ENCODE measurements around the gene GSTO2.

The GSTO2 gene

DNA sequence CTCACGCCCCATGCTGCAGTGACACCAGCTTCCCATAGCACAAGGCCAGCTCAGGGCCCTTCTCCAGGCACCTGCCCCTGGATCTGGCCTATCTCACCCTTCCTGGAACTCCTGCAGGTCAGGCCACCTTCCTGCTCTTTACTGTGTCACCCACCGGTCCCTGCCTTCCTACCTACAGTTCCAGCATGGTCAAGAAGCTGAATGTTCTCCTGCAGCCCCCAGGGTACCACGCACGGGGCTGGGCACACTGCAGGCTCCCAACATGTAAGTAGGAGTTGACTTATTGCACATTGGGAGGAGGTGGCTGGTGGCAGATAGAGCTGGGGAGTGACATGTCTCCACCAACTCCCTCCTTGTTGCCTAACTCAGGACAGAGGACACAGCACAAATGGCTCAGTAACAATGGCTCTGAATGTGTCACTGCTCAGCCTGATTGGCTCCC, 54.8 kb downstream of the GSTO2 start:
- TF ChIP-seq, protein P1, sequence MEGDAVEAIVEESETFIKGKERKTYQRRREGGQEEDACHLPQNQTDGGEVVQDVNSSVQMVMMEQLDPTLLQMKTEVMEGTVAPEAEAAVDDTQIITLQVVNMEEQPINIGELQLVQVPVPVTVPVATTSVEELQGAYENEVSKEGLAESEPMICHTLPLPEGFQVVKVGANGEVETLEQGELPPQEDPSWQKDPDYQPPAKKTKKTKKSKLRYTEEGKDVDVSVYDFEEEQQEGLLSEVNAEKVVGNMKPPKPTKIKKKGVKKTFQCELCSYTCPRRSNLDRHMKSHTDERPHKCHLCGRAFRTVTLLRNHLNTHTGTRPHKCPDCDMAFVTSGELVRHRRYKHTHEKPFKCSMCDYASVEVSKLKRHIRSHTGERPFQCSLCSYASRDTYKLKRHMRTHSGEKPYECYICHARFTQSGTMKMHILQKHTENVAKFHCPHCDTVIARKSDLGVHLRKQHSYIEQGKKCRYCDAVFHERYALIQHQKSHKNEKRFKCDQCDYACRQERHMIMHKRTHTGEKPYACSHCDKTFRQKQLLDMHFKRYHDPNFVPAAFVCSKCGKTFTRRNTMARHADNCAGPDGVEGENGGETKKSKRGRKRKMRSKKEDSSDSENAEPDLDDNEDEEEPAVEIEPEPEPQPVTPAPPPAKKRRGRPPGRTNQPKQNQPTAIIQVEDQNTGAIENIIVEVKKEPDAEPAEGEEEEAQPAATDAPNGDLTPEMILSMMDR (IDR thresholded peaks at IDR 0.05; ENCODE audit: extremely low read depth, insufficient read depth, missing control alignments): no peak
- no peak for DNase-seq (ENCODE audit: low spot score)
- in situ Hi-C loops (cut with MboI; ENCODE audit: low pct_unique_long_range_greater_than_20kb, low sequenced_read_pairs, unreplicated experiment): no loop called here

DNA sequence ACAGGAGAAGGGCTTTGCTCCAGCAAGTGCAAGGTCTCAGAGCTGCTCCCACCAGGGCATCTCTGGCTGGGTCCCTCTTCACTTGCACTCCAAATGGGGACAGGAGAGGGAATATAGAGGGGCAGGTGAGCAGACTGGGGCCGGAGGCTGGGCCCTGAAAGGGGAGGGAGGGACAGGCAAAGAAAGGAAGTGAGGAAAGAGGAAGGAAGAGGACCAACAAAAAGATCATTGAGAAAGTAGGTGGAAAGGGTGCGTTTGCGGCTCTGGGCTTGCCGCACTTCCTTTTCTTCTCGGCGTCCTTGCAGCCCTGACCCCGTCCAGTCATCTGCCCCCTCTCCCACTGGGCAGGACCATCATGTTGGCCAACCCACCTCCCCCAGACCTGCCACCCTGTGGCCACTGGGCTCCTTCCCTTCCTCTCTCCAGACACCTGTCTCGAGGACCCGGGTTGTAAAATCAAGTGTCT, 55.3 kb downstream of the GSTO2 start:
- no peak for DNase-seq (ENCODE audit: low spot score)
- TF ChIP-seq, protein P1 (IDR thresholded peaks at IDR 0.05; ENCODE audit: extremely low read depth, insufficient read depth, missing control alignments): no peak
- in situ Hi-C loops (cut with MboI; ENCODE audit: low pct_unique_long_range_greater_than_20kb, low sequenced_read_pairs, unreplicated experiment): no loop called here

DNA sequence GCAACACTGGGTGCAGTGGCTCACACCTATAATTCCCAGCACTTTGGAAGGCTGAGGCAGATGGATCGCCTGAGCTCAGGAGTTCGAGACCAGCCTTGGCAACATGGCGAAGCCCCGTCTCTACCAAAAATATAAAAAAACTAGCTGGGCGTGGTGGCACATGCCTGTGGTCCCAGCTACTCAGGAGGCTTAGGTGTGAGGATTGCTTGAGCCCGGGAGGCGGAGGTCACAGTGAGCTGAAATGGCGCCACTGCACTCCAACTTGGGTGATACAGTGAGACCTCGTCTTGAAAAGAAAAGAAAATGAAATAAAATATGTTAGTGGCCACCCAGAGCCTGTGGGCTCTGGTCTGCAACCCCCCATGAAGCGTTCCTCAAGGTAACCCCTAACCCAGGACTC, 55.9 kb downstream of the GSTO2 start:
- TF ChIP-seq, protein P1 (IDR thresholded peaks at IDR 0.05; ENCODE audit: extremely low read depth, insufficient read depth, missing control alignments): no peak
- in situ Hi-C loops (cut with MboI; ENCODE audit: low pct_unique_long_range_greater_than_20kb, low sequenced_read_pairs, unreplicated experiment): no loop called here
- DNase-seq (ENCODE audit: low spot score): no peak

DNA sequence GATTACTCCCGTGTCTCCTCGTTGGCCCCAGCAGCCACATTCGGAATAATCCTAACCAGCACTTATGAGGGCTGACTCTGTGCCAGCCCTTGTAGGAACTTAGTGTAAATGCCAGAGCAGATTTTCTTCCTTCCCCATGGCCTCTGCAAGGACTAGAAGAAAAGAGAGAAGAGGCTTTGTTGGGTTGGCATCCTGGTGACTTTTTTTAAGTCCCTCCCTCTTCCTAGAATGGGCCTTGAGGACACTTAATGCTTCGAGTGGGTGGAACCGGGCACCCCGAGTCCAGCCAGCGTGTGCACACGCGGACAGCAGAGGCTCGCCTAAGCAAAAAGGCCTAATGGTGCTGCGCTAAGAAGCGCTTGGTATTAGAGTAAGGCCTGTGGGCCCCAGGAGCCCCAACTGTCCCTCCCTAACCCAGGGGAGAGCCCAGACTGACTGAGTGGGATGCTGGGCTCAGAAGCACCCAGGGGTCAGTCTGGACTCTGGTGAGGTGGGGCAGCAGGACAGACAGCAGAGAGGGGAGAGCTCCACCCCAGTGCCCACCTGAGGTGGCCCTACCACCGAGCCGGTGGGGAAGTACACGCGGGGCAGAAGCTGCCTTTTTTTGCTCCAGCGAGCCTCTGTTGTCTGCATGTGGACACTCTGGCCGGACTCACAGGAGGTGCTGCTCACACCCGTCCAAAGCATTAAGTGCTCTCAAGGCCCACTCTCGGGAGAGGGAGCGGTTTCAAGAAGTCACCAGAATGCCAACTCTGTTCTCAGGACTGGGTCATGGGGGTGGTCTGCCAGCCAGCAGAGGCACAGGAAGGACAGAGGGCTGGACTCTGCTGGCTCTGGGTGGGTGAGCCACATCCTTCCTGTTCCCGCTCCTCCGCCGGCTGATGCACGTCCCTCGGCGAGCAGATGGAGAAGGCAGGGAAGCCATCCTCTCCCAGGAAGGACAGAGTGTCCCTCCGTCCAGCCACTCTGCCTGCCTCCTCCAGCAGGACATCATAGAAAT, 56.8 kb downstream of the GSTO2 start:
- TF ChIP-seq, protein P1 (IDR thresholded peaks at IDR 0.05; ENCODE audit: extremely low read depth, insufficient read depth, missing control alignments): no peak
- no peak for DNase-seq (ENCODE audit: low spot score)
- in situ Hi-C loops (cut with MboI; ENCODE audit: low pct_unique_long_range_greater_than_20kb, low sequenced_read_pairs, unreplicated experiment): no loop called here

DNA sequence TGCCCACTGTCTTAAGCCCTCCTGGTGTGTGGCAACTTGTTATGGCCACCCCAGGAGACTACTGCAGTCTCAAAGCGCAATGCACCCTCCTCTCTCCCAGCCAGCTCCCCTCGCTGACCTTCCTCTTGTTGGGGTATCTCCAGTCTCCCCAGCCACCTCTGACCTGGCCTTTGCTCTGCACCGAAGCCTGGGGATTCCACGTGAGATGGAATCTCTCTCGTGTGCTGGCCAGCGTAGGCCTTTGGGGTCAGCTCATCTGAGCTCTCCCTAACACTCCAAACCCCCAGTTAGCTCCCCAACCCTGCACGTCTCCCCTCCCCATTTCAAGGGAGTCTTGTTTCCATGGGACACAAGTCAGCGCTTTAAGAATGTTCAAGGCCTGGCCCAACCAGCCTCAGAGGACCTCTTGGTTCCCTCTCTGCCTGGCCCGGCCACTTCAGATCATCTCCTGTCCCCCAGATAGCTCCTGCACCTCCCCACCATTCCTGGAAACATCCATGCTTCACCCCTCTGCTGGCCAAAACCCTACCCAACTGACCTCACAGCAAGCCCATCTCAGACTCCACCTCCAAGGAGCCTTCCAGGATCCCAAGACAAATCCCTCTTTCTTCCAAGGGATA, 58.1 kb downstream of the GSTO2 start:
- in situ Hi-C loops (cut with MboI; ENCODE audit: low pct_unique_long_range_greater_than_20kb, low sequenced_read_pairs, unreplicated experiment): no loop called here
- TF ChIP-seq, protein P1 (IDR thresholded peaks at IDR 0.05; ENCODE audit: extremely low read depth, insufficient read depth, missing control alignments): no peak
- no peak for DNase-seq (ENCODE audit: low spot score)

DNA sequence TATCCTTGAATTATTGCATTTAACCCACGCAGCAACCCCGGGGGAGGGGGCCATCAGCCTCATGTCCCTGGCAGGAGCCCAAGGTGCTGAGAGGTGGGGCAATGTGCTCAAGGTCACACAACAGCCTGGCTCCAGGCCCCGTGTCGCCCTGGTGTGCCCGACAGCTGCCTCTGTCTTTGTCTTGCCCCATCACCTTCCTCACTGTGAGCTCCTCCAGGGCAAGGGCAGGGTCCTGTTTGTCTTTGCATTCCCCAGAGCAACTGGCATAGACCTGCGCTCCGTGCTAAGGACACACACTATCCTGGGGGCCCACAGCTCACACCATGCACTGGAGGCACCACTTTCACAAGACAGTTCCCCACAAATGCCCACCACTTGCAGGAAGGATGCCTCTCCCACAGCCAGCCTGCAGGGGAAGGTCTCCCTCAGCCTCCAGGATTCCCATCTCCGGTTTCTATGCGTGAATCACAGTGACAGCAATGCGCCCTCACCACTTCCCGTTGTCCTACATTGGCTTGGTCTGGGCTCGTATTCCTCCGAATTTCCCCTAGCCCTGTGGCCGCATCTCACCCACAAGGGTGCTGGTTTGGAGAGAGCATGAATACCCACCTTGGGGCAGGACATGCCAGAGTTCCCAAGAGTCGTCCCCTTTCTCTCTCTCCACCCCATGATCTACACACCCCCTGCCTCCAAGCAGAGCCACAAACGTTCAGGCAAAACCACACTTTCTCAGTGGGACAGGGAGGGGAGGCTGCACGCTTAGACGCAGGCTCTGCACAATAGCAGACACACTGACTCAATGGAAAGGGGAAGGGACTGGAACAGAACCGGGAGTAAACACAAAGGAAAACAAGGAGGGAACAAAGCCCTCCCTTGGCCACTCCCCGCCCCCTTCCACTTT, 59.0 kb downstream of the GSTO2 start:
- TF ChIP-seq, protein P1 (IDR thresholded peaks at IDR 0.05; ENCODE audit: extremely low read depth, insufficient read depth, missing control alignments): no peak
- DNase-seq (ENCODE audit: low spot score): no peak
- in situ Hi-C loops (cut with MboI; ENCODE audit: low pct_unique_long_range_greater_than_20kb, low sequenced_read_pairs, unreplicated experiment): no loop called here

Data from GM13977 (cell line).